HCT116 (cell line): ENCODE measurements around the gene SIRPD. TPM values are rescaled to one million over a fixed set of nuclear protein-coding genes. Genes with fewer than 3 reads are reported as not detected.

Source experiments
- ATAC-seq: fragments of 200-7000 bp; cut with Tn5 transposase; 2 replicates; pipeline ENCODE4 v1.9.1; 2020; ENCODE audit warnings: mild to moderate bottlenecking, moderate library complexity
- BruUV-seq: library from RNA; stranded (reverse); fragments of 400-500 nt; replicated peaks from 2 replicates; lab custom pipeline; 2021; lab: Mats Ljungman, UMichigan
- CTCF ChIA-PET: fragments of 300-600 bp; sonication (Branson Sonifier 250); formaldehyde crosslinking; loops from one replicate; lab custom pipeline; 2021; ENCODE audit warnings: antibody characterized with exemption; lab: Charles Lee
- POLR2A ChIA-PET: fragments of 300-600, 350-600 bp; sonication (Branson Sonifier 250); formaldehyde crosslinking; loops from one replicate; lab custom pipeline; 2021; ENCODE audit warnings: antibody characterized with exemption; lab: Charles Lee
- RAD21 ChIA-PET, 2 experiments: fragments of 300-600 bp; sonication (Branson Sonifier 250); formaldehyde crosslinking; loops; one replicate each; lab custom pipeline; 2023; ENCODE audit warnings: low total read pairs in 2 of 2; ENCODE audit not compliant: uncharacterized antibody in 2 of 2, unreplicated experiment in 2 of 2, low non-redundant PET in 1 of 2; lab: Charles Lee
- DNase-seq: peaks from one replicate; pipeline ENCODE4 v3.0.0-alpha.2; 2010; ENCODE audit warnings: low read depth, low spot score
- H2AFZ ChIP-seq: fragments of 200-600 bp; shearing (Covaris generic), sonication (generic); 2 replicates; pipeline ENCODE4 v1.6.1; 2017; ENCODE audit warnings: low read depth, mixed run types, mixed read lengths, antibody characterized with exemption, low read length; ENCODE audit not compliant: poor library complexity, severe bottlenecking
- H3K27ac ChIP-seq: 2 replicates; pipeline ENCODE4 v1.5.1; 2012; ENCODE audit warnings: low read depth, low read length
- H3K27me3 ChIP-seq: fragments of 200-600 bp; sonication (generic); 2 replicates; pipeline ENCODE4 v1.6.1; 2016; ENCODE audit warnings: mixed run types, low read length, mixed read lengths; ENCODE audit not compliant: insufficient read depth
- H3K36me3 ChIP-seq, 2 experiments: fragments of 200-500 bp in 1 of 2; fragments of 200-600 bp in 1 of 2; sonication (Bioruptor generic) in 1 of 2; sonication (generic) in 1 of 2; 2 replicates each; pipeline versions ENCODE4 v1.5.1 to v1.6.1; 2014 to 2016; ENCODE audit warnings: low read length in 2 of 2, inconsistent platforms in 1 of 2, mixed read lengths in 1 of 2, mixed run types in 1 of 2; ENCODE audit not compliant: insufficient read depth in 2 of 2, control insufficient read depth in 1 of 2
- H3K4me1 ChIP-seq, 2 experiments: fragments of 200-600 bp in 1 of 2; sonication (generic) in 1 of 2; 2 replicates each; pipeline versions ENCODE4 v1.5.1 to v1.6.1; 2012 to 2017; ENCODE audit warnings: low read length in 2 of 2, inconsistent platforms in 1 of 2, mild to moderate bottlenecking in 1 of 2, mixed read lengths in 1 of 2, mixed run types in 1 of 2, moderate library complexity in 1 of 2; ENCODE audit not compliant: insufficient read depth in 2 of 2, control insufficient read depth in 1 of 2
- H3K4me2 ChIP-seq: fragments of 200-600 bp; sonication (generic); 2 replicates; pipeline ENCODE4 v1.6.1; 2017; ENCODE audit warnings: mixed run types, low read length, mixed read lengths
- H3K4me3 ChIP-seq, 2 experiments: fragments of 200-600 bp in 1 of 2; sonication (generic) in 1 of 2; replicated peaks in 1 of 2; 2 replicates each; pipeline ENCODE4 v1.5.1; 2011 to 2016; ENCODE audit warnings: low read length in 2 of 2, control low read depth in 1 of 2, low read depth in 1 of 2, mild to moderate bottlenecking in 1 of 2, mixed read lengths in 1 of 2, mixed run types in 1 of 2
- H3K79me2 ChIP-seq: fragments of 200-600 bp; sonication (generic); 2 replicates; pipeline ENCODE4 v1.6.1; 2017; ENCODE audit warnings: mild to moderate bottlenecking, mixed run types, low read length, moderate library complexity, mixed read lengths; ENCODE audit not compliant: insufficient read depth
- H3K9ac ChIP-seq: fragments of 200-600 bp; sonication (generic); 2 replicates; pipeline ENCODE4 v1.6.1; 2016; ENCODE audit warnings: low read length, mixed read lengths
- H3K9me2 ChIP-seq: fragments of 200-600 bp; sonication (generic), shearing (Covaris generic); 2 replicates; pipeline ENCODE4 v1.6.1; 2017; ENCODE audit warnings: mixed run types, mild to moderate bottlenecking, moderate library complexity; ENCODE audit not compliant: insufficient read depth
- H3K9me3 ChIP-seq, 2 experiments: fragments of 200-500 bp in 1 of 2; fragments of 200-600 bp in 1 of 2; sonication (Bioruptor generic) in 1 of 2; sonication (generic) in 1 of 2; 2 replicates each; pipeline ENCODE4 v1.6.1; 2014 to 2017; ENCODE audit warnings: low read length in 2 of 2, mixed read lengths in 2 of 2, inconsistent platforms in 1 of 2, low read depth in 1 of 2, mild to moderate bottlenecking in 1 of 2, mixed run types in 1 of 2, moderate library complexity in 1 of 2; ENCODE audit not compliant: control insufficient read depth in 1 of 2, insufficient read depth in 1 of 2
- H4K20me1 ChIP-seq: fragments of 200-600 bp; sonication (generic), shearing (Covaris generic); 2 replicates; pipeline ENCODE4 v1.6.1; 2017; ENCODE audit warnings: mixed run types, mild to moderate bottlenecking, moderate library complexity; ENCODE audit not compliant: insufficient read depth
- CBX3 ChIP-seq: IDR thresholded peaks from 2 replicates; pipeline ENCODE4 v1.6.1; 2012; ENCODE audit warnings: low read depth
- CEBPB ChIP-seq: IDR thresholded peaks from 2 replicates; pipeline ENCODE4 v1.6.1; 2012; ENCODE audit warnings: low read depth
- ELF1 ChIP-seq: IDR thresholded peaks from 2 replicates; pipeline ENCODE4 v1.6.1; 2012; ENCODE audit warnings: low read depth, borderline replicate concordance
- EZH2 ChIP-seq: fragments of 200-600 bp; sonication (generic); IDR thresholded peaks from 2 replicates; pipeline ENCODE4 v1.6.1; 2017; ENCODE audit warnings: antibody characterized with exemption, mixed run types
- FOSL1 ChIP-seq: IDR thresholded peaks from 2 replicates; pipeline ENCODE4 v1.6.1; 2012; ENCODE audit warnings: low read depth
- JUND ChIP-seq: IDR thresholded peaks from 2 replicates; pipeline ENCODE4 v1.6.1; 2012
- POLR2A ChIP-seq: IDR thresholded peaks from 2 replicates; pipeline ENCODE4 v1.7.0; 2011; ENCODE audit warnings: borderline replicate concordance; ENCODE audit not compliant: insufficient read depth, insufficient read length; ENCODE audit errors: extremely low read depth
- RAD21 ChIP-seq: IDR thresholded peaks from 2 replicates; pipeline ENCODE4 v1.6.1; 2012; ENCODE audit warnings: low read depth, mild to moderate bottlenecking
- REST ChIP-seq: IDR thresholded peaks from 2 replicates; pipeline ENCODE4 v1.6.1; 2012; ENCODE audit warnings: low read depth
- SIN3A ChIP-seq: IDR thresholded peaks from 2 replicates; pipeline ENCODE4 v1.6.1; 2012; ENCODE audit warnings: low read depth
- SP1 ChIP-seq: IDR thresholded peaks from 2 replicates; pipeline ENCODE4 v1.6.1; 2012; ENCODE audit warnings: low read depth
- SRF ChIP-seq: IDR thresholded peaks from 2 replicates; pipeline ENCODE4 v1.6.1; 2012; ENCODE audit warnings: low read depth
- ZFX ChIP-seq: fragments of 450-650 bp; IDR thresholded peaks from 2 replicates; pipeline ENCODE4 v1.6.1; 2017
- intact Hi-C: fragments of 100-400 bp; cut with micrococcal nuclease; formaldehyde crosslinking; loops from 2 replicates; pipeline ENCODE4 v1.10.0; 2022
- total RNA-seq: library from RNA; stranded (reverse); gene quantifications from one replicate; pipeline ENCODE4 v1.2.1, GENCODE V29; 2021; ENCODE audit not compliant: unreplicated experiment

The SIRPD gene
- total RNA-seq, 1 experiment from 2014 or later: not detected

- TF ChIP-seq REST (no peak), POLR2A (no peak), SRF (no peak), CBX3 (no peak), SIN3A (no peak), FOSL1 (no peak), ELF1 (no peak), ZFX (no peak)
- TF ChIP-seq, all 23 proteins: peak for 0
These were observed 66.8 kb downstream of the SIRPD start (continued) for GRCh38 chr20:1490643-1491195.

GRCh38 chr20:1489764-1490436 is 67.6 kb downstream of the SIRPD start:
- intact Hi-C loops: no loop called here
- TF ChIP-seq RAD21 (no peak; the same call in 1 of the 2 replicates), FOSL1 (peak; percentile 74), CBX3 (no peak; the same call in 1 of the 2 replicates), SP1 (peak; percentile 54), CEBPB (peak; percentile 90), JUND (peak; percentile 78), EZH2 (no peak), POLR2A (no peak)
- TF ChIP-seq, all 23 proteins: peak for 4
- H2AFZ ChIP-seq: peak overlapping the region; percentile 68
- CTCF ChIA-PET: interaction anchor here (1.6 to 2.7 kb wide), 3 partner anchors 13 to 22 kb away, joined by 4 to 17 read pairs (median 5); partner anchors contain the start of gene NSFL1C
- POLR2A ChIA-PET: interaction anchor here (0.8 to 1.3 kb wide), 2 partner anchors 9 to 11 kb away, joined by 3 to 4 read pairs; no protein-coding TSS in a partner anchor
- H3K27ac ChIP-seq: no peak overlapping the region; the same call in 1 of the 2 replicates
- peak overlapping the region in 1 of 2 experiments; percentile 21; a peak in 1 of 4 replicates for H3K4me3 ChIP-seq
- H3K4me2 ChIP-seq: peak overlapping the region; percentile 62
- no peaks in the 10 kb centered on the region for H3K27me3 ChIP-seq
- peak; percentile 84 for ATAC-seq
- H3K9me3 ChIP-seq: no peaks in the 10 kb centered on the region; a peak in 1 of 4 replicates
- no TSS peak for BruUV-seq
- no peaks in the 10 kb centered on the region for H3K36me3 ChIP-seq
- H3K4me1 ChIP-seq: peaks cover 0 to 18% of the 10 kb centered on the region in 2 experiments; a peak in 2 of 4 replicates
- H3K79me2 ChIP-seq: no peaks in the 10 kb centered on the region
- RAD21 ChIA-PET: no interaction called here
- peak overlapping the region; percentile 27 for H3K9ac ChIP-seq
- H3K9me2 ChIP-seq: no peaks in the 10 kb centered on the region
- DNase-seq: peak; percentile 41
- no peaks in the 10 kb centered on the region for H4K20me1 ChIP-seq
